NK-92 treated with Interleukin-12 subunit alpha and Interleukin-12 subunit beta, amount 100 ng/mL, for 24 hours (cell line): Measurements from ENCODE around the gene SPATS2.

Experiments used
- DNase-seq: peaks from one replicate; lab custom pipeline; 2025; lab: John Stamatoyannopoulos, UW

Gene SPATS2

DNA sequence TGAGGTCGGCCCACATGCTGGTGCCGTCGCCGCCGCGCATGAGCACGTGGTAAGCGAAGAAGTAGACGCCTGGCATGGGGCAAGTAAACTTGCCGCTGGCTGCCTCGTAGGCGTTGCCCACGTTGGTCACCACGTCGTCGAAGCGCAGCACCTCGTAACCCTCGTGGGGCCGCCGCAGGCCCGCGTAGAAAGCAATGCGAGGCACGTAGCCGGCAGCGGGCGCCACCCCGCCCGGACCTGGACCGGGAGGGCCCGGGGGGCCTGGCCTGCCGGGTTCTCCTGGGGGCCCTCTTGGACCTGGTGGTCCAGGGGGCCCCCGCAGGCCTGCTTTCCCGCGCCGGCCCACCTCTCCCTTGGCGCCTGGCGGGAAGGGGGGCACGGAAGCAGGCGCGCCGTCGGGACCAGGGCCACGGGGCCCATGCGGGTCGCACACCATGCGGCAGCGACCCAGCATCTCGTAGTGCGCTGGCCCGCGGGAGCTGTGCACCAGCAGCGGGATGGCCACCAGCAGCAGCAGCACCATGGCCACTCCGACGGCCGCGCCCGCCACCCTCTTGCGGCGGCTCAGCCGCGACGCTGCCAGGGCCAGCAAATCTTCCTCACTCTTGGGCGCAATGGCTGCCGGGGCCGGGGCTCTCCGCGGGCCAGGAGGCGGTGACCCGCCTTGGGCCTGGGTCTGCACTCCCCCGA lies 31.2 kb upstream of the SPATS2 start:
- no peak for DNase-seq

DNA sequence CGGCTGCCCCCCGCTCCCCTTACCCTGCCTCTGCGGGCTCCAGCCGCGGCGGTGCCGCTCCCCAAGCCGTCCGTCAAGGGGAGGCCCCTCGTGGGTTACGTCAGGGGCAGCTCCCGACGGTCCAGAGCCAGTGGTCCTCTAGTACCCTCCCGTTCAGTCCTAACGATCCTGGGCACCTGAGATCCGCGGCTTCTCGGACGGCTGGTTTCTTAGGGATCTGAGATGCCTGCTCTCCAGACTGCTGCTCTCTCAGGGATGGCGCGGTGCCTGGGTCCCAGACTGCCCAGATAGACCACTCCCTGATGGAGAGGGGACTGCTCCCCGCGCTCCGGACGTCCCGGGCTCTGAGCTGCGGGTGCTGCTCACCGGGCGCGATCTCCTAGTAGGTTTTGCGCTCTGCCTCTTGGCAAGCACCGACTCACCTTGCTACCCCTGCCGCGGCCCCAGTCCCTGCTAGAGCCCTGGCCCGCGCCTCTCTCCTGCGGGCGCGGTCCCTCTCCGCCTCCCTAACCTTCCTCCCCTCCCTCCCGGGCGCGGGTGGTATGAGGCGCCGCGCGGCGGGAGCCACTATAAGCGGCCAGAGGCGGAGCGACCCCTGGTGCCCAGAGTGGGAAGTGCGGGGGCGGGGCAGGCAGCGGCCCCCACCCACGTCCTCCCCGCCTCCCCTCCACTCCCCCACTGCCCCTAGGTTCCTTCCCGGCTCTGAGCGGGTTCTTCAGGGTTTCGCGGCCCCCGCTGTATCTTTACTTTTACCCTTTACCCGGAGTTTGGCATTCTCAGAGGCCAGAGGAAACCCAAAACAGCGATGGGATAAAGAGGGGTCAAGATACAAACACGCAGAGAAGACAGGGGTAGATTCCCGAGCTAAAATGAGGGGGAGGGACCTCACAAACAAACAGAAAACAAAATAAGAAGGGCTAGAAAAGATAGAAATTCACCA lies 30.3 kb upstream of the SPATS2 start, which contains the start of gene C1QL4:
Gene C1QL4, minus strand, starts transcription at position 544 of the 940 bp plus-strand sequence. CDS start 711 bp downstream, outside the sequence.
- peak; percentile 40 for DNase-seq

DNA sequence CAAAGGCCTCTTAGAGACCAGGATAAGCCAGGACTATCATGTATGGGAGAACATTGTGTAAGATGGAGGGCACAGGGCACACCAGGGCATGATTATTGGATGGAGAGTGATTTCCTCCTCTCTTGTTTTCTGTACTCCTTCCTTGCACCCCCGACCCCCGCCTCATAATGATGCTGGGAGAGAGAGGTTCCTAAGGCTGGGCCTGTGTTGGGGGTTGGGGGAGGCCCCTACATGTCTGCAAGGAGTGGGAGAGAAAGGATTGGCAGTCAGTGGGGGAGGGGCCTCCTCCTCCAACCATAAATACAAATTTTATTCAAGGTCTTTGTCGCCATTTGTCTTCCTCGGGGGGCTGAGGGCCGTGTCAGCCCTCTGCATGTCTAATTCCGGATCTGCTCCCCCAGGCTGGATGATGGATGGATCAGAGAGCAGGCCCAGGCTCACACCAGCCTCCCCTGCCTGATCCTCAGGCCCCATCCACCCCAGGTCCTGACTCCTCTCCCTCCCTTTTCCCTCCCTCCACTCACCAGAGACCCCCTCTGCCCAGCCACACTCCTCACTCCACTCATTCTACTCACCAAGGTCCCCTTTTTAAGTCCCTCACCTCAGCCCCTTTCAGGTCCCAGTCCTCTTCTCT lies 28.3 kb upstream of the SPATS2 start:
- DNase-seq, result no peak

GRCh38 chr12:49339464-49339861 lies 27.8 kb upstream of the SPATS2 start:
- no peak for DNase-seq

GRCh38 chr12:49340095-49340870 lies 27.0 kb upstream of the SPATS2 start:
- no peak for DNase-seq

DNA sequence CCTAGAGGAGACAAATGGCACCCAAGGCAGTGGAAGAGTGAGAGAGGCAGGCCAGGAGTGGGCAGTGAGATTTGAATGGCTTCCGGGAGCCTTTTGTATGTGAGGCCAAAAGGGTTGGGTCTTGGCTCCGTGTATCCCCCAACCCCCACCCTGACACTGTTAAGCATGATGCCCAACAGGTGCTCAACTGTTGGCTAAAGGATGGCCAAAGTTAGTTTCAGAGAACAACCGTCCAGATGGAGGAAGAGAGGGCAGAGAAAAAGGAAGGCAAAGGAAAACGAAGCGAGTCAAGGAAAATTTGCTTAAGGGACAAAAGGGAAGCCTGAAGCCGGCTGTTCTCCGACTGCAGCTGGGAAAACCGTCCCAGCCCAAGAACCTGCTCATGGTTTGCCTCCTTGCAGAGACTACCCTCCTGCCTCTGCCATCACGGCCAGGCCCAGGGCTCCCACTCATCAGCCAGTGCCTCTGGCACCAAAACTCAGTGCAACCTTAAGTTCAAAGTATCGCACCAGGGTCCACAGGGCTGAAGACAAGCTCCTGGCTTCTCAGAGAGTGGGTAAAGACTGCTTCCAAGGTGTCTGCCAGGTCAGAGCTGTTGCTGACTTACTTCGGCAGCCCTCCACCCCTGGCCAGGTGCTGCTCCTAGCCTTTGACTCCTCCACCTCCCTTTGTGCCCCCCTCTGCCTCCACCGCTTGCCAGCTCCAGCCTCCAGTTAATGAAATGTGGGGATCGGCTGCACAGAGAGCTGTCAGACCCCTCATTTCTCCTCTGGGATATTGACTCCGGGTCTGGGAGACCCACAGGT lies 26.1 kb upstream of the SPATS2 start:
- no peak for DNase-seq

DNA sequence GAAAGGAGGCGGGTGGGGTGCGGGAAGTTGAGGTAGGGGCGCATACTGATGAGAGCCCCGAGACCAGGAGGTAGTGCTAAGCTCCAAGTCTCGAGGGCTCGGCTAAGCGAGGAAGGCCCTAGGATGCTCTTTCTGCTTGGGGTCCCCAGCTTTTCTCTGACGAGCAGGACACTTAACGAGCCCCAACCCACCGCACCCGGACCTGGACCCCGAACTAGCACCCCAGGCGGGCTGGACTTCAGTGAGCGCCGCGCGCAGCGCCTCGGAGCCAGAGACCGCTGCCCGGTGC lies 25.5 kb upstream of the SPATS2 start:
- DNase-seq, result no peak

DNA sequence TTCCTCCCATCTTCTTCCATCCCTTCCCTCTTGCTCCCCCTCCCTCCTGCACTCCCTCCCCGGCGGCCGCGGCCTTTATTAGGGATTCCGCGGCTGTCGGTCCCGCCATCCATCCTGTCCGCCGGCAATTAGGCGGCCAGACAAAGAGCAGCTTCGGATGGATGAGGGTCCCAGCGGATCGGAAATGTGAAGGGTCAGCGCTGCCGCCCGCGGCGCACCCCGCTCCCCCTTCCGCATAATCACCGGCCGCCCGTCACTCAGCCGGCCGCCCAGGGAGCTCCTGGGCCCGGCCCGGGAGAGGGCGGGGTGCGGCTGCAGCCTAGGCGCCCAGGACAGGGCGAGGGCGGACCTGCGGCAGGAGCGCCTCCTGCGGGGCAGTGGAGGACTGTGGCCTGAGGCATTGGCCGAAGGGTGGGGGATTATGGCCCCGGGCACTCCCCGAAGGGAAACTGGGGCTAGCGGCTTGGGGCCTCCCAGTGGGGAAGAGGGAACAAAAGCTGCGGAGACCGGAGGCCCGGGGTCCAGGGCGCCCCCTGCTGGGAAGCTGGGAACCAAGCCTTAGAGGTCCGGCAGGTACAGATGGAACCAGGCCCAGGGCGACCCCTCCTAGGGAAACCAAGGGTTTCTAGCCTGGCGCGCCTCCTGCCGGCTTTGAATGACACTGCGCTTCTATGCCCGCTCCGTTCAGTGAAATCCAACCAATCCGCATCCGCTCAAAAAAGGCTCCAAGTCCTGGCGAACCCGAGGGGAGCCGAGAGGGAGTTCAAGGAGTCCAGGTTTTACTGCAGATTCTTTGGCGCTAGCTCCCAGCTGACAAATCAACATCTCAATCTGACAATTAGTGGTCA lies 25.0 kb upstream of the SPATS2 start:
- DNase-seq, result peak; percentile 23

GRCh38 chr12:49342914-49343731 lies 24.1 kb upstream of the SPATS2 start:
- DNase-seq, result no peak

- no peak for DNase-seq
Measured at GRCh38 chr12:49344486-49345050, 22.7 kb upstream of the SPATS2 start.

DNA sequence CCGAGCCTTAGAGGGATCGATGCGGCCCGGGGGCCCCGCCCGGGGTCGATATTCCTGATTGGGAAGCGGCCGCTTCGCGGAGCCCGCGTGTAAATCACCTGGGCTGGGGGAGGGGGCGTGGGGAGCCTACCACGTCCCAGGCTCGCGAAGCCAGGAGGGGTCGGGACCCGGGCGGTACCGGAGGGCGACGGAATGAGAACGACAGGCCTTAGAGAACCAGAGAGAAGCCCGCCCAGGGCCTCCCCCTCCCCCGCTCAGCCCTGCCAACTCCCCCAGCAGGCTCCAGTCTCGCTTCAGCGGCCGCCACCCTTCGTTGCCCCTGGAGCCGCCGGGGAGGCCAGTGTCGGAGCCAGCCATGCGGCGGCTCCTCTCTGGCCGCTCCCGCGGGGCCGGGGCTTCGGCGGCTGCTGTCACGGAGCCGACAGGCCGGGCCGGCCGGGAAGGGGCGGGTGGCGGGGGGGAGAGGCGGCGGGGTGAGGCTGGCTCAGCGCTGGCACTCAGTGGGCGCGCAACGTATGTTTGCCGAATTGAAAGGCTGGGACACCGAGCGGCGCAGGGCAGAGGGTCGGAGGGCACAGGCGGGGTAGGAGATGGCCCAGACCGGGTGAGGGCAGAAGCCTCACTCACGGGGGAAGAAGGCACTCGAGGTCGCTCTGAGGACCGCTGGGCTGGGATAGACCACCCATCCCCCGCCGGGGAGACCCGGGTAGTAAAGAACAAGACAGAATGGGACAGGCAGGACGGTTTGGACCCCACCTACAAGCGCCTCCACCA lies 22.0 kb upstream of the SPATS2 start:
- DNase-seq, result no peak

- no peak for DNase-seq
Measured at GRCh38 chr12:49345825-49346658, 21.2 kb upstream of the SPATS2 start.

- DNase-seq, result no peak
Measured at GRCh38 chr12:49346659-49347310, 20.5 kb upstream of the SPATS2 start, which contains the start of gene DNAJC22. DNAJC22 (plus strand) TSS chr12:49346888; CDS start chr12:49348873, 1,985 bp downstream.

DNA sequence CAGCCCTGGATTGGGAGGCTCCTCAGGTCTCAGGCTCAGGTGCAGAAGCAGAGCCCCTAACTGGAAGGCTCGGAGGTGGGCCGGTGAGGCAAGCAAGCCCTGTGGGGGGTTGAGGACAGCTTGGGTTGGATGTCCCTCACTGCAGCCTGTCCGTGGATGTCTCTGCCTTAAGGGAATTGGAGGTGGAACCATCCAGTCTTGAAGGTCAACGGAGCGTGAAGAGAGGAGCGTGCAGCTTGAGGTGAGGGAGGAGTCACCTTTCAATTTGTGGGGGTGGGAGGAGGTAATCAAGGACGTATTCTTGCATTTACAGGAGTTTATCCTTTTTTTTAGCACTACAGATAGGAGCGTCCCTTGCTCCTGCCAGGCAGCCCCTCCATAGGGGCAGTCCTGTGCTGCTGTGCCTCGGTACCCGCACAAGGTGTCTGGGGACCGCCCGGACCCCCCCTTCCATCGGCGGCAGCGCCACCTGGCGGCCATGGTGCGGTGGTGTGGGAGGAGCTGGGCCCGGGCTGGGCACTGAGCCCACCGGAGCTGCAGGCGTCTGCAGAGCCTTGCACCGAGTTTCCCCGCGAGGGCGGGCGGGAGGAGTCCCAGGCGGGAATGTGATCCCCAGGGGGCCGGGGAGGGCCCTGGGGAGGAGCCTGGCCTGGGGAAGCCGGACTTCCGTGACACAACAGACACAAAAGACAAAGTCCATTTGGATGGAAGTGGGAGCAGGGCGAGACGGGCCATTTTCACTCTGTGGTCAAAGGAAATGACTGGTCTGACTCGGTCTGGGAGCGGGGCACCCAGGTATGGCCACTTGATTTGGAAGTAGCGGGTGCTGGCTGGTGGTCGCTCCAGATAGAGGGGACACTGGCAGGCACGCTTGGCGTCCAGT lies 19.7 kb upstream of the SPATS2 start:
- peak; percentile 15 for DNase-seq

DNA sequence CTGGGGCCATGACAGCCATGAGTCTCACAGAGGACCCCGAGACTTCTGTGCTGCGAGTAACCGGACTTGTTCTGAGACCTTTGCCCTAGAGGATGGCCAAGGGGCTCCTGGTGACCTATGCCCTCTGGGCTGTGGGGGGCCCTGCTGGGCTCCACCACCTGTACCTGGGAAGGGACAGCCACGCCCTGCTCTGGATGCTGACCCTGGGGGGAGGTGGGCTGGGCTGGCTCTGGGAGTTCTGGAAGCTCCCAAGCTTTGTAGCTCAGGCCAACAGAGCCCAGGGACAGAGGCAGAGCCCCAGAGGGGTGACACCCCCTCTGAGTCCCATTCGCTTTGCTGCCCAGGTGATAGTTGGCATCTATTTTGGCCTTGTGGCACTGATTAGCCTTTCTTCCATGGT lies 18.5 kb upstream of the SPATS2 start:
- no peak for DNase-seq

- no peak for DNase-seq
Measured at GRCh38 chr12:49349266-49349665, 18.0 kb upstream of the SPATS2 start.
